ENCODE data around the gene PPIL1. TPM values are rescaled to one million over a fixed set of nuclear protein-coding genes. Genes with fewer than 3 reads are reported as not detected.

The PPIL1 gene
- total and polyA plus RNA-seq, 8 donors: 0.87 to 33.7 (median 17.1) TPM; not detected in 1

DNA sequence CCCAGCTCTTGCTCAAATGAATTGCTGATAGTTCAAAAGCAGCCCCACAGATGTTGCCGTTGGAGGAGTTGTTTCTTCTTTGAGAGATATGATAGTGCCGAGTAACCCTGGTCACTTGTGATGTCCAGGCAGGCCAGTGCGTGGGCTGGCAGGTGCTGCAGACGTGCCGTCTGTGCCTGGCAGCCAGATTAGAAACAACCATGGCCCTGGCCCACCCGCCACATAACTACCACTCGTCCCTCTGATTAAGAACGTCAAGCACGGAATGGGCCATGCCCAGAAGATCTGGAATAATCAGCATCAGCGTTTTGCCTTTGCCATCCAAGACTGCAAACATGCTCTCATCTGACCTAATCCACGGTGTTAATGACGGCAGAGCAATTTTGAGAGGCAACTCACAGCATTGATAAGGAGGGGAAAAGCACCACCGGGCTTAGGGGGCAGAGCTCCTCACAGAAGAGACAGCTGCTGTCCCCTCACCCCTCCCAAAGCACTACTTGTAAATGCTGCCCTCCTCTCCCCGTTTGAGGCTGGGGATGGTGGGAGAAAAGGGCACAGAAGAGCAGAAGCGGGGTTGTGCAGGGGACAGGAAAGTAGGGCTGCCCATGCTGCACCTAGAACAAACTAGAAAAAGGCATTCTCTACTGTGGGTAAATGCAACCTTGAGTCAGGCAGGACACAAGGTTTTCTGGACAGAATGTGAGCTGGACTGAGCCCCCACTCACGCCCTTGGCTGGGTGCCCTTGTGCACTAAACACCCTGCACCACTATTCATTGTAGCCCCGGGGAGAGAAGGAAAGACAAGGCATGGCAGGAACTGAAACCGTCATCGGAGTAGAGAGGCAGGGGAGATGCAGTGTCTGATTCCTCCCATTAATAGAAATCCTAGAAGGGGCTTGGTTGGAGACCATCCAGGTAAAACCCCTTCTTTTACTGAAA is 30.1 kb downstream of the PPIL1 start:
- no peak overlapping the region for H3K4me3 ChIP-seq
- no peak overlapping the region for H3K27ac ChIP-seq
- TF ChIP-seq, protein P1, sequence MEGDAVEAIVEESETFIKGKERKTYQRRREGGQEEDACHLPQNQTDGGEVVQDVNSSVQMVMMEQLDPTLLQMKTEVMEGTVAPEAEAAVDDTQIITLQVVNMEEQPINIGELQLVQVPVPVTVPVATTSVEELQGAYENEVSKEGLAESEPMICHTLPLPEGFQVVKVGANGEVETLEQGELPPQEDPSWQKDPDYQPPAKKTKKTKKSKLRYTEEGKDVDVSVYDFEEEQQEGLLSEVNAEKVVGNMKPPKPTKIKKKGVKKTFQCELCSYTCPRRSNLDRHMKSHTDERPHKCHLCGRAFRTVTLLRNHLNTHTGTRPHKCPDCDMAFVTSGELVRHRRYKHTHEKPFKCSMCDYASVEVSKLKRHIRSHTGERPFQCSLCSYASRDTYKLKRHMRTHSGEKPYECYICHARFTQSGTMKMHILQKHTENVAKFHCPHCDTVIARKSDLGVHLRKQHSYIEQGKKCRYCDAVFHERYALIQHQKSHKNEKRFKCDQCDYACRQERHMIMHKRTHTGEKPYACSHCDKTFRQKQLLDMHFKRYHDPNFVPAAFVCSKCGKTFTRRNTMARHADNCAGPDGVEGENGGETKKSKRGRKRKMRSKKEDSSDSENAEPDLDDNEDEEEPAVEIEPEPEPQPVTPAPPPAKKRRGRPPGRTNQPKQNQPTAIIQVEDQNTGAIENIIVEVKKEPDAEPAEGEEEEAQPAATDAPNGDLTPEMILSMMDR (IDR thresholded peaks at IDR 0.05): no peak
- TF ChIP-seq POLR2A (IDR thresholded peaks at IDR 0.05): no peak
- TF ChIP-seq EP300 (IDR thresholded peaks at IDR 0.05): no peak
- TF ChIP-seq POLR2AphosphoS5 (IDR thresholded peaks at IDR 0.05): no peak
- no peaks in the 10 kb centered on the region for H3K9me3 ChIP-seq
- WGBS, 5 donors: 72 to 77% (median 76%) methylated on average over 19 of the region's 19 CpGs
- no peaks in the 10 kb centered on the region for H3K36me3 ChIP-seq
- intact Hi-C loops (cut with DNase I; ENCODE audit: low total_unique reads): loop anchor here (5.0 kb wide), 1 partner anchor 72 kb away; no protein-coding TSS in a partner anchor
- H3K27me3 ChIP-seq: peaks cover 0 to 16% (median 15%) of the 10 kb centered on the region in 3 donors
- DNase-seq: peak in 1 of 2 donors; percentile 12
- H3K4me1 ChIP-seq: peaks cover 15 to 38% (median 27%) of the 10 kb centered on the region in 4 donors

DNA sequence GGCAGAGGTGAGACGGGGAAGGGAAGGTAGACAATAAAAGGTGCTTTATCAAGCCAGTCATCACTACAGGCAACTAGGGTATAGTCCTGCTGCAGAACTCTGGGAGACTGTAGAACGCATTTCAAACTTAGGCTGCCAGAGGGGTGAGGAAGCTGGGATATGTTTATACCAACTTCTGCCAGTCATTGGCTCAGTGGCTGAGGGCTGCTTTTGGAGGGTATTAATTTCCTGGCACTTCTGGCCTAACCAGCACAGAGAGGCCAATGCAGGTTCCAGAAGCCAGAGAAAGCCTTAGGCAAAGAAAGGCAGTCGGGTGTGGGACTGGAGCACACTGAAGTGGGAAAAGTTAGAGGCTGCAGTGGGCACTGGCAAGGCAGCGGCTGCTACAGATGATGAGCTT is 31.4 kb downstream of the PPIL1 start:
- no peak overlapping the region for H3K27ac ChIP-seq
- peaks cover 23 to 38% (median 25%) of the 10 kb centered on the region in 4 donors for H3K4me1 ChIP-seq
- WGBS, 5 donors: 82 to 94% (median 90%) methylated on average over 4 of the region's 4 CpGs
- intact Hi-C loops (cut with DNase I; ENCODE audit: low total_unique reads): no loop called here
- no peaks in the 10 kb centered on the region for H3K36me3 ChIP-seq
- H3K9me3 ChIP-seq: no peaks in the 10 kb centered on the region
- no peak overlapping the region for H3K4me3 ChIP-seq
- peaks cover 0 to 30% (median 23%) of the 10 kb centered on the region in 3 donors for H3K27me3 ChIP-seq
- TF ChIP-seq, protein P1 (IDR thresholded peaks at IDR 0.05): no peak
- TF ChIP-seq POLR2AphosphoS5 (IDR thresholded peaks at IDR 0.05) (no peak), POLR2A (IDR thresholded peaks at IDR 0.05) (no peak), EP300 (IDR thresholded peaks at IDR 0.05) (no peak)
- DNase-seq: no peak

DNA sequence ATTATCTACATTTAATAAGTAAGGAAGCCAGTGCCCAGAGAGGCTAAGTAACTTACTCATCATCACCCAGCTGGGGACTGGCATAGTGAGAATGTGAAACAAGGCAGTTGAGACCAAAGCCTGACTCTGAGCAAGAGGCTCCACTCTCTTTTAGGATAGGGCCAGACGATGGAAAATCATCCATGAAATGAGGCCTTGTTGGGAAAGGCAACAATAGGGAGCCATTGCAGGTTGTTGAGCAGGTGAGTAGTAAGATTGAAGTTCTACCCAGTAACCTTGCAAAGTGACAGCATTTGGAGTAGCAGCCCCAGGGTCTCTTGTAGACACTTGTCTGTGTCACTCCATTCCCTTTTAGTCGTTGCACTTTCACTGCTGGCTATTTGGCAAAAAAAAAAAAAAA is 32.8 kb downstream of the PPIL1 start:
- Histone ChIP-seq H3K9me3 (no peaks in the 10 kb centered on the region), H3K36me3 (no peaks in the 10 kb centered on the region), H3K4me3 (no peak overlapping the region), H3K4me1 (peaks cover 23 to 35% (median 25%) of the 10 kb centered on the region in 4 donors), H3K27ac (no peak overlapping the region), H3K27me3 (peaks cover 0 to 36% (median 23%) of the 10 kb centered on the region in 3 donors)
- no peak for TF ChIP-seq EP300 (IDR thresholded peaks at IDR 0.05)
- intact Hi-C loops (cut with DNase I; ENCODE audit: low total_unique reads): no loop called here
- DNase-seq: no peak
- 83 to 92% (median 90%) methylated on average over 2 of the region's 2 CpGs for WGBS, 5 donors

DNA sequence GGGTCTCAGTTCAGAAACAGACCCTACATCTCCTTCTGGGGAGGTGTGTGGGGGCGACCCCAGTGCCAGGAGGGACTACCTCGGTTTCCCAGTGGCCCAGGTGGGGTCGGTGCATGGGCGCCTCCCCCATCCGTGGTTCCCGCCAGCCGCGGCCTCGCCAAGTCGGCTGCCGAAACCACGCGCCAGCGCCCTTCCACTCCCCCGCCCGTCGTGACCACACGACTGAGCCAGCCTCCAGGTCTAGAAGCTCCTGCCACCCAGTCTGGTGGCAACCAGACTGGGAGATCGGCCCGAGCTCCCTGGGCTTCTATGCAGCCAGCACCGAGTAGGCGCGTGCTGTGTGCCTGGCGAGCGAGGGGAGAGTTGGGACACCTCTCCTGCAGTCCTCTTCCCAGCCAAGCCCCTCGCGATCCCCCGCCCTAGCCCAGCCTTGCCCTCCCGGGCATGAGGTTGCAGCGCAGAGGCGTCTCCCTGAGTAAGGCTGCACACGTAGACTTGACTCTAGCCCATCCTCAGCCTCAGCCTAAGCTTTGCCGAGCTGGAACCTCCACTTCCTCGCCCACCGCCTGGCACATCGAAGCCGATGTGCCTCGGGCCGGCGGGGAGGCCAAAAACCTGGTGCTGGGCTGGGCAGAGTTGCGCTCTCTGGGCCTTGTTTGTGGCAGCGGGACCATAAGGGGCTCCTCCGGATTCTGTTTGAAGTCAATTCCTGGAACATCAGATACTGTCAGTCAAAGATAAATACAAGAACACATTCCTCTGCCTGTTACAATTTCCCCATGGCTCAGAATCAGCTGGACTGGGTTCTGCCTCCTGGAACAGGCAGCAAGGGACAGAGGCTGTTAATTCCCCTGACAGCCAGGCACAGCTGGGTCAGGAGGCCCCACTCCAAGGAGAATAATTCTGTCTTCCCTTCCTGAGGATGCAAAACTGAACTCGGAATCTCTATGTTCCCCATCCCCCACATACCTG is 33.9 kb downstream of the PPIL1 start:
- Histone ChIP-seq H3K4me3 (peak overlapping the region; percentile 52 to 64 (median 58)), H3K4me1 (peaks cover 23 to 35% (median 25%) of the 10 kb centered on the region in 4 donors), H3K9me3 (no peaks in the 10 kb centered on the region), H3K36me3 (no peaks in the 10 kb centered on the region), H3K27me3 (peaks cover 0 to 36% (median 23%) of the 10 kb centered on the region in 3 donors), H3K27ac (peak overlapping the region in 3 of 5 donors; percentile 12 to 67 (median 41))
- intact Hi-C loops (cut with DNase I; ENCODE audit: low total_unique reads): no loop called here
- TF ChIP-seq EP300 (IDR thresholded peaks at IDR 0.05) (no peak), POLR2A (IDR thresholded peaks at IDR 0.05) (no peak), POLR2AphosphoS5 (IDR thresholded peaks at IDR 0.05) (no peak)
- TF ChIP-seq, protein P1 (IDR thresholded peaks at IDR 0.05): no peak
- 8 to 19% (median 12%) methylated on average over 25 to 44 of the region's 44 CpGs for WGBS, 5 donors
- peak in 1 of 2 donors; percentile 68 for DNase-seq

Data from stomach (tissue), 9 donors.